Measurements from ENCODE around the gene MDFI.
"Not testable (repeated sequence)": the region's sequence is repeated elsewhere in the genome, so short reads cannot be mapped to it uniquely, and the experiment has no call there.

The MDFI gene

GRCh38 chr6:41607036-41607435 lies 31.2 kb upstream of the MDFI start:
- no peak for DNase-seq (ENCODE audit: low spot score)
- ChIA-PET CTCF (interaction anchor here (1.4 kb wide), 2 partner anchors 75 to 76 kb away, joined by 3 to 6 read pairs; no protein-coding TSS in a partner anchor), POLR2A (ENCODE audit: low non-redundant PET) (no interaction called here)
- no peak overlapping the region for H3K27ac ChIP-seq
- TF ChIP-seq CTCF (conservative IDR thresholded peaks at IDR 0.05; ENCODE audit: low read depth): no peak

- no peak overlapping the region for H3K27ac ChIP-seq
- no peak for DNase-seq (ENCODE audit: low spot score)
- ChIA-PET CTCF (interaction anchor here (0.7 kb wide), 1 partner anchor 184 kb away, joined by 4 read pairs; no protein-coding TSS in a partner anchor), POLR2A (ENCODE audit: low non-redundant PET) (no interaction called here)
- no peak for TF ChIP-seq CTCF (conservative IDR thresholded peaks at IDR 0.05; ENCODE audit: low read depth)
Measured at GRCh38 chr6:41607736-41608135, 30.5 kb upstream of the MDFI start.

- ChIA-PET CTCF (interaction anchor here (0.7 to 1.0 kb wide), 3 partner anchors 73 to 184 kb away, joined by 3 to 4 read pairs (median 3); no protein-coding TSS in a partner anchor), POLR2A (ENCODE audit: low non-redundant PET) (no interaction called here)
- no peak overlapping the region for H3K27ac ChIP-seq
- TF ChIP-seq CTCF (conservative IDR thresholded peaks at IDR 0.05; ENCODE audit: low read depth): no peak
- DNase-seq (ENCODE audit: low spot score): no peak
Measured at GRCh38 chr6:41608443-41609151, 29.7 kb upstream of the MDFI start.

GRCh38 chr6:41614715-41615114 lies 23.6 kb upstream of the MDFI start:
- ChIA-PET CTCF (interaction anchor here (0.5 to 2.6 kb wide), 3 partner anchors 12 to 75 kb away, joined by 3 to 10 read pairs (median 6); no protein-coding TSS in a partner anchor), POLR2A (ENCODE audit: low non-redundant PET) (no interaction called here)
- TF ChIP-seq CTCF (conservative IDR thresholded peaks at IDR 0.05; ENCODE audit: low read depth): no peak
- H3K27ac ChIP-seq: no peak overlapping the region
- no peak for DNase-seq (ENCODE audit: low spot score)

GRCh38 chr6:41615311-41615710 lies 23.0 kb upstream of the MDFI start:
- DNase-seq (ENCODE audit: low spot score): no peak
- POLR2A ChIA-PET (ENCODE audit: low non-redundant PET): no interaction called here
- CTCF ChIA-PET: interaction anchor here (0.8 to 2.6 kb wide), 2 partner anchors 13 to 191 kb away, joined by 4 to 10 read pairs; no protein-coding TSS in a partner anchor
- no peak for TF ChIP-seq CTCF (conservative IDR thresholded peaks at IDR 0.05; ENCODE audit: low read depth)
- no peak overlapping the region for H3K27ac ChIP-seq

- ChIA-PET POLR2A (ENCODE audit: low non-redundant PET) (no interaction called here), CTCF (interaction anchor here (0.8 kb wide), 1 partner anchor 8 kb away, joined by 3 read pairs; no protein-coding TSS in a partner anchor)
- DNase-seq (ENCODE audit: low spot score): no peak
- no peak for TF ChIP-seq CTCF (conservative IDR thresholded peaks at IDR 0.05; ENCODE audit: low read depth)
- no peak overlapping the region for H3K27ac ChIP-seq
Measured at GRCh38 chr6:41618598-41618997, 19.7 kb upstream of the MDFI start.

GRCh38 chr6:41619193-41619592 lies 19.1 kb upstream of the MDFI start:
- POLR2A ChIA-PET (ENCODE audit: low non-redundant PET); DNase-seq (ENCODE audit: low spot score); H3K27ac ChIP-seq: not testable (repeated sequence)
- CTCF ChIA-PET: interaction anchor here (0.7 to 0.8 kb wide), 2 partner anchors 9 to 33 kb away, joined by 3 to 4 read pairs; no protein-coding TSS in a partner anchor

Data from RWPE1 (cell line).